GM18870 (cell line): Measurements from ENCODE around the gene ATG10.
"Not testable (repeated sequence)": the region's sequence is repeated elsewhere in the genome, so short reads cannot be mapped to it uniquely, and the experiment has no call there.

Experiments used
- ATAC-seq: cut with Tn5 transposase; IDR thresholded peaks from one replicate; pipeline ENCODE4 v1.9.1; 2021; ENCODE audit warnings: moderate library complexity; ENCODE audit not compliant: unreplicated experiment

The ATG10 gene

GRCh38 chr5:82217917-82218316 lies 246.1 kb downstream of the ATG10 start:
- ATAC-seq = no peak

- ATAC-seq = no peak
Observed at GRCh38 chr5:82218374-82219156, 246.7 kb downstream of the ATG10 start.

- ATAC-seq = no peak
Observed at GRCh38 chr5:82221020-82221419, 249.2 kb downstream of the ATG10 start.

GRCh38 chr5:82222597-82223574 lies 251.1 kb downstream of the ATG10 start:
- no peak for ATAC-seq

GRCh38 chr5:82225525-82226172 lies 253.8 kb downstream of the ATG10 start:
- ATAC-seq = peak; percentile 63

- ATAC-seq = no peak
Observed at GRCh38 chr5:82234885-82235284, 263.1 kb downstream of the ATG10 start.

- no peak for ATAC-seq
Observed at GRCh38 chr5:82244151-82244550, 272.3 kb downstream of the ATG10 start.

- no peak for ATAC-seq
Observed at GRCh38 chr5:82244854-82245635, 273.2 kb downstream of the ATG10 start.

- no peak for ATAC-seq
Observed at GRCh38 chr5:82246960-82247574, 275.2 kb downstream of the ATG10 start.

- ATAC-seq = no peak
Observed at GRCh38 chr5:82252744-82253143, 280.9 kb downstream of the ATG10 start.

GRCh38 chr5:82255844-82256243 lies 284.0 kb downstream of the ATG10 start:
- no peak for ATAC-seq

GRCh38 chr5:82257247-82257646 lies 285.4 kb downstream of the ATG10 start:
- no peak for ATAC-seq

- ATAC-seq = no peak
Observed at GRCh38 chr5:82257729-82258128, 285.9 kb downstream of the ATG10 start.

GRCh38 chr5:82259172-82259800 lies 287.5 kb downstream of the ATG10 start:
- no peak for ATAC-seq

GRCh38 chr5:82265047-82265446 lies 293.2 kb downstream of the ATG10 start:
- no peak for ATAC-seq

- not testable (repeated sequence) for ATAC-seq
Observed at GRCh38 chr5:82267297-82267933, 295.6 kb downstream of the ATG10 start.

GRCh38 chr5:82269363-82269762 lies 297.5 kb downstream of the ATG10 start:
- not testable (repeated sequence) for ATAC-seq

GRCh38 chr5:82272571-82273356 lies 300.9 kb downstream of the ATG10 start:
- ATAC-seq = not testable (repeated sequence)
